HG02981 (cell line): ENCODE measurements around the gene COL16A1.
A peak's percentile ranks its signal among the peaks of the same experiment; 100 is the strongest.

Source experiments
- ATAC-seq: cut with Tn5 transposase; IDR thresholded peaks from one replicate; pipeline ENCODE4 v1.9.1; 2021; ENCODE audit warnings: mild to moderate bottlenecking, moderate library complexity; ENCODE audit not compliant: unreplicated experiment

Gene COL16A1

DNA sequence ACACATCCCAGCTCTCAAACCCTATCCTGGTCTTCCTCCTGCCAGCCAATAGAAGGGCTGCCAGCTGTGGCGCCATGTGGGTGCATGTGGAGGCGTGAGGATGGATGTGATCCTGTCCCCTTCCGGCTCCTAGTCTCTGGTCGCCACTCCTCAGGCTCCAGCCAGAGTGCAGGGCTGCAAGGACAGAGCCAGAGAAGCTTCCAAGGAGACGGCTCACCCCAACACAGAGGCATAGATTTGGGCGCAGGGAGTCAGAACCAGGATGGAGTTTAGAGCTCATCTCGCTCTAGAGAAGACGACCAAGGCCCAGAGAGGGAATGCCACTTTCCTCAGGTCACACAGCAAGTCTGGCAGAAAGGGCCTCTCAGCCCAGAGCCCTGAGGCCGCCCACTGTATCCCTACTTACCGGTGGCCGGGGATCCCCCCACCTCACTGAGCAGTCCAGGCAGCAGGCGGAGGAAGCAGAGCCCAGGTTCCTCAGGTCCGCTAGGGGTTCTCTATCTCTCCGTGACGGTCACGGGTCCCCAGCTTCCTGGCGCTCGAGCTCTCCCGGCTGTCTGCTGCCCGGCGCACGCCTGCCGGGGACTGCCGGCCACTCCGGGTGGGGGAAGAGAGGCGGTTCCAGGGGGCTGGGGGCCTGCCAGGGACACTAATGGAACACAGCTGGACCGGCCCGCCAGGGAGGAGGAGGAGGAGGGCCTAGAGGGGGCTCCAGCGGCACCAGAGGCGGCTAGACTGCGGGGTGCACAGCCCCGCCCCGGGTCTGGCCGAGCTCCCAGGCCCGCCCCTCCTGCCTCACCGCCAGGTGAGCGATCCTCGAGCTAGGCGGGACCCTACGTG is at the start of gene COL16A1:
Gene COL16A1 (minus strand): TSS at position 587 of the 840 bp plus-strand sequence. CDS start 1,824 bp downstream, outside the sequence.
- no peak for ATAC-seq

DNA sequence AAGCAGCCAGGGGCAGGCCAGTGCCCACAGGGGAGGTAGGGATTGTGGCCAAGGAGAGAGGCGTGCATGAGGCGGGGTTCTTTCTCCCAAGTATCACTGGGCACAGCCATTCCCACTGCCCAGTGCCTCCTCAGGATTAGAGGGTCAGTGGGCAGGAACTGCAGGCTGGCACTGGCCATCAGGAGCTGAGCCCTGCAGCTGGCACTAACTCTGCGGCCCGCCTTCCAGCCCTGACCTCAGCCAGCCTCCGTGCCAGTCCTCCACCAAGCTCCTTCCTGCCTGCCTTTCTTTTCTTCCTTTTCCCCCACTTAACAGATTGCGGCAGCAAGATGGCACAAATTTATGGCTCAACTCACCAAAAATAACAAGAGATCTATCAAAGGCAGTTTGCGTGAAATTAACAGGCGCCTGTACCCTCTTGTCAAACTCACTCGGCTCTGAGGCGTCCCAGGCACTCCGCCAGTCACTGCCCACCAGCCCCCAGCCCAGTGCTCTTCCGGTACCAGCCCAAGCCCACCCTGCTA is 49.2 kb upstream of the COL16A1 start:
- ATAC-seq = no peak

DNA sequence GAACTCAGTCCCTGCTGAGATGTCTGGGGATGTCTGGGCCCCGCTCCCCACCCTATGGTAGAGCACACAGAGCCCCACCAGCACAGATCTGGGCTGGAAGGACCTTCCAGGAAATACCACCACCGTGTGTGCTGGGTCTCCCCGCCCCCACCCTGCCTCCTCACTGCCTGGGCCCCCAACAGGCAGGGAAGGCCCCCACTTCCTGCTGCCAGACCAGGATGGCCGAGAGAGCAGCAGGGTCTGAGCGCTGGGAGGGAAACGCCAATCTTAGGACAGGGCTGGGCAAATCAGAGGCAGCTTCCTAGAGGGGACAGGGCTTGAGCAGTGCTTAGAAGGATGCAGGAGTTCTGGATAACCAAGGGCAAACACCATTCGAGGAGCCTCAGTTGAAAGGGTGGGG is 48.4 kb upstream of the COL16A1 start:
- ATAC-seq = no peak

DNA sequence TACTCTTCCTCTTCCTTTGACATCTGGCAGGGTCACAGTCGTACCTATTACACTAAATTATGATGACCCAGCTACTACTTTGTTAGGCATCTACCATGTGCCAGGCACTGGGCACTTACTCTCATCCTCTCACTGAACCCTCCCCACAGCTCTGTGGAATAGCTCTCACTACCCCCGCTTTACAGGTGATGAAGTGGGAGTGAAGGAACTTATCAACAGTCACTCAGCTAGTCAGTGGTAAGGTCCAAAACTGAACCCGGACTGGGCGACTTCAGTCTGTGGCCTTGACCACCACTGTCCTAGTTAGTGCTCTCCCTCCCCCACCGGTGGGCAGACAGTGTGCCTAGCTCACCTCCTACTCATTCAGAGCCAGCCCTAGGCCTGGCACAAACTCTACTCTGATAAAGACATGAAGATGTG is 48.0 kb upstream of the COL16A1 start:
- no peak for ATAC-seq

DNA sequence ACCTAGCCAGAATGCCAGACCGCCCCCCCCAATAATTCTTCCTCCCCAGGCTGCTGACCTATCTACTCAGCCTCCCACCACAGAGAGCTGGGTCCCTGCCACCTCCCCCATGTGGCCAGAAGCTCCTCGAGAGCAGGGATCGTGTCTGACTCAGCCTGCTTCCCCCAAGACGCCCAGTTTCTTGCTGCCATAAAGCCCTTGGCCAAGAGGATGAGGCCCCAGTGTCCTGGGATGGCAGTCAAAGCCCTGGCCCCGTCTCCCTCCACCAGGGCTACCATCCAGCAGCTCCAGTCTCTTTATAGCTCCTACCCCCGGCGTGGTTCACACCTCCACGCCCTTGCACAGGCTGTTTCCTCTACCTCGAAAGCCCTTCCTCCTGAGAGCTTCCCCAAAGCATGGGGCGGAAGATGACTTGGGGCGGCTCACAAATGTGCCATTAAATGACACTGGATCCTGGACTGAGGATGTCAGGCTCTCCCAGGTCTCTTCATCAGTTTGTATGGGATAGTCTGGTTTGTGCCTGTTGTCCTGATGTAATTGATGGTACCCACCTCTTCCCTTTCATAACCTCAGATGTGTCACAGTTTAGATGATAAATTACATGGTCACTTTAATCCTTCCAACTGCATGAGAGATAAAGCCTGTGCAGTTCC is 47.2 kb upstream of the COL16A1 start:
- no peak for ATAC-seq

DNA sequence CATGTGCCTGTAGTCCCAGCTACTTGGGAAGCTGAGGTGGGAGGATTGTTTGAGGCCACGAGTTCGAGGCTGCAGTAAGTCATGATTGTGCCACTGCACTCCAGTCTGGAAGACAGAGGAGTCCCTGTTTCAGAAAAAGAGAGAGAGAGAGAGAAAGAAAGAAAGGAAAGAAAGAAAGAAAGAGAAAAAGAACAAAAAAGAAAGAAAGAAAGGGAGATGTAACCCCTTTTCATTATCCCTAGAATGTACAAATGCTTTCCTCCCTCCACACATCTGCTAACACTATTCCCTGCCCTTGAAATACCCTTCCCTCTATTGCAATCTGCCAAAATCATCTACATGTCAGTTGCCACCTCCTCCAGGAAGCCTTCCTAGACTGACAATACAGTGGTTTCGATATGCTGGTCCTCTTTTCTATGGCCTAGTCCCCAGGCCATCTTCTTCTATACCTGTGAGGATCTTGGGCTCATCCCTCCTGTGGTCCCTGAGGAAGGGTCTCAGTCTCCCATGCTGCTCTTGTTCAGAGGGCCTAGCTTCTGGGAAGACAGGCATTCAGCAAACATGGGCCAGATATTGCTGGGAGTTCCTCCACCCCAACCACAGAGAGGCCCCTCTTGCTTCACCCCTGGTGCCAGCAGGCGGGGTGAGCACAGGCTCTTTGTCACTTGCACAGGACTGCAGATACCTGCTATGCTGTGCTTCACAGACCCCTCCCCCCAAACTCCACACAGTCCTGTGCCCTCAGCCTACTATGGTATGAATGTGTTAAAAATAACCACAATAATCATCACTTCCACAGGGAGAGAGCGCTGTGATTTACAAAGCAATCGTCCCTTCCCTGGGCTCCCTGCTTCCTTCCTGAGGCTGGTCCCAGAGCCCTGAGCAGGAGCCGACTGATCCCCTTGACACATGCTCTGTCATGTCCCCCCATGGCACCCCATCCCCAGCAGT is 46.2 kb upstream of the COL16A1 start:
- no peak for ATAC-seq

DNA sequence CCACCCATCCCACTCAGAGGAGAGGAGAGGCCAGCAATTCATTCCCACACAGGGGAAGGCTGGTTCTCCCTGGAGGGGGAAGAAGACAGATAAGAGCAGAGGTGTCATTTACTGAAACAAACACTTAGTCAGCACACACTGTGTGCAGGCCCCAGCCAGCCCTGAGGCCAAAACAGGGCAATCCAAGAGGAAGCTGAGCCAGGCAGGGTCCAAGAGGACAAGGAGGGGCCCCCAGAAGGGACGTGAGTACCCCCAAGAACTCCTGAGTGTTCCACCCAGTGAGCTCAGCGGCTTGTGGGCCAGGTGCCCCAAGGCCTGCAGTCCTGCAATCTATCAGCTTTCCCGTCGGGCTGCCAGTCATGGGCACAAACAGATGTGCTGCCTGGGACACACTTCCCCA is 44.5 kb upstream of the COL16A1 start:
- ATAC-seq = no peak

DNA sequence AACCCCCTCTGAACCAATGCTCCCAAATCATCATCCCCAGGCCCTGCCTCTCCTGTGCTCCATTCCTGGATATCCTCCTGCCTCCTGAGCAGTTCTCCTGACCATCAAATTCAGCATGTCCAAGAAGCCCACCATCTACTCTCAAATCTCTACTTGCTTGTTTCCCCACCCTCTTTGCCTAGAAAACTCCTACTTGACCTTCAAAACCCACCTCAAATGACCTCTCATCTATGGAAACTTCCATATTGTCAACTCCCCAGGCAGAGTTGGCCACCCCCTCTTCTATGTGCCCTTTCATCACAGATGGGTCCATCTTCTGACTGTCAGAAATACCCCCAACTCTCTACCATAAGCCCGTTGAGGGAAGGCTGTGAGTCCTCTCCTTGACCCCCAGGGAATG is 43.5 kb upstream of the COL16A1 start:
- ATAC-seq = no peak

DNA sequence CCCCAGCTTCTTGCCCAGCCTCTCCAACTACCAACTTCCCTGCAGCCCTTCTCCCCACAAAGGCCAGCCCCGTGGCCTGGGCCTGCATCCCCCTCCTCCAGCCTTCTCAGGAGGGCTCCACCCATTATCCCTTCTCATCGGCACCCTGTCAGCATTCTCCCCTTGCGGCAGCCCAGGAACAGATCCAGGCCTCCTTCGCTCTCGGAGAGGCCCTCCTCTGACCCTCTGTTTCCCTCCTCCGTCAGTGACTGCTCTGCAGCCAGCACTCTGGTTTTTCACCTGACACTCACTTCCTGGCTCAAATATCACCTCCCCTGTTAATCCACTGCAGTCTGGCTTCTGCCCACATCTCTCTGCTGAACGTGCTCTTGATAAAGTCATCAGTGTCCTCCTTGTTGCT is 42.9 kb upstream of the COL16A1 start:
- no peak for ATAC-seq

DNA sequence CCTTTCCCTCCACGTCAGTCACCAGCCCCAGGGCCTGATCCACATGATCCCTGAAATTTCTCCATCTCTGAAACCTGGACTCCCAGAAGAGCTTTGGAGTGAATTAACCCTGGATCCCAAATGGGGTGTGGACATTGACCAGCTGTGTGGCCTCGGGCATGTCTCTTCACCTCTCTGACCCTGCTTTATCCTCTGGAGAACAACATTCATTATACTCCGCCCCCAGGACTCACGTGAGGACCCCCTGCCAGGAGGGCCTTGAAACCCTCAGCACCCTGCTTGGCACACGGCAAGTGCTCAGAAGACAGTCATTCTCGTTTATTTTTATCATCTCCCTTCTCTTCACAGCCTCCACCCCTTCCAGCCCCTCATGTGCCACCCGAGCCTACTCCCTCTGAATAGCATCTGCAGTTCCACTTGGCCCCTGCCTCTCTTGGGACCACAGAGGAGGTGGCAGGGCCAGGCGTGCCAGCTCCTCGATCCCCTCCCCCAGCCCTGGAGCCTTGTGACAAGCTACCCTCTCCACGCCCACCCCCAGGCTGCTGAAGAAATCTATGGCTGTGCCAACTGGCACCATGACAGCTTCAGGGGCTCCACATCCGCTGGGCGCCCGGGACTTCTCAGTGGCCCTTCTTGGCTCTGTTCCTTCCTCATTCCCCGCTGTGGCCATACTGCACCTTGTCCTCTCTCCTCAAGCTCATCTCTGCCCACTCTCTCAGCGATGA is 42.3 kb upstream of the COL16A1 start:
- ATAC-seq = no peak

DNA sequence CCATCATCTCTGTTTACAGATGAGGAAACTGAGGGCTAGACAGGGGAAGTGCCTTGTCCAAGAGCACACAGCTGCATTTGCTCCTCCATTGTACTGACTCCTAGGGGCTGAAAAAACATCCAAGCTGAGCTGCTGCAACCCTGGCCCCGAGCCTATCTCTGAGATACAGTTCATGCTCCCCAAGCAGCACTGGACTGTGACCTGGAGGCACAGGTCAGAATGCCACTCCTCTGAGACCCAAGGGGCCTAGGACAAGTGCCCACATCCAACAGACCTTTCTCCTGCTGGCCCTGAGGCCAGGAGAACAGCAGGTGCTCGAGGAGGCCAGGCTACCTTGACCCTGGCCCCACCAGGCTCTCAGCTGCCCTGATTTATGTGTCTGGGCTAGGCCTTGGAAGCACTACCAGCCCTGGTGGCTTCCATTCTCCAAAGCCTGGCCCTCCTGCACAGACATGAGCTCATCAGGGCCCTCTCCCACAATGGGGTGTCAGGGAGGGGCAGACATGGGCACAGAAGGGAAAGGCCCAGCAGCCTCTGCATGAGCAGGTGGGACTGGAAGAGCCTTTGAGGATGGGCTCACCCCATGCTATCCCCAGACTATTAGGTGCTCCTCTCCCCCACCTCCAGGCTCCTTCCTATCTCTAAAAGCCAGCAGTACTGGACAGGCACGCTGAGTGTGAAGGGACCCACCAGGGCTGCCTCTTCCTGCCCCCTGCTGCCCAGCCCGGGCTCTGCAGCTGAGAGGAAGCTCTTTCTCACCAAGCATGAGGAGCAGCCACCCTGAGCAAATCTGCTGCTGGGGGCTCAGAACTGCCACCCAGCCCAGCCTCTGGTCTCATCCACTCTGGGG is 41.5 kb upstream of the COL16A1 start:
- peak; percentile 59 for ATAC-seq

DNA sequence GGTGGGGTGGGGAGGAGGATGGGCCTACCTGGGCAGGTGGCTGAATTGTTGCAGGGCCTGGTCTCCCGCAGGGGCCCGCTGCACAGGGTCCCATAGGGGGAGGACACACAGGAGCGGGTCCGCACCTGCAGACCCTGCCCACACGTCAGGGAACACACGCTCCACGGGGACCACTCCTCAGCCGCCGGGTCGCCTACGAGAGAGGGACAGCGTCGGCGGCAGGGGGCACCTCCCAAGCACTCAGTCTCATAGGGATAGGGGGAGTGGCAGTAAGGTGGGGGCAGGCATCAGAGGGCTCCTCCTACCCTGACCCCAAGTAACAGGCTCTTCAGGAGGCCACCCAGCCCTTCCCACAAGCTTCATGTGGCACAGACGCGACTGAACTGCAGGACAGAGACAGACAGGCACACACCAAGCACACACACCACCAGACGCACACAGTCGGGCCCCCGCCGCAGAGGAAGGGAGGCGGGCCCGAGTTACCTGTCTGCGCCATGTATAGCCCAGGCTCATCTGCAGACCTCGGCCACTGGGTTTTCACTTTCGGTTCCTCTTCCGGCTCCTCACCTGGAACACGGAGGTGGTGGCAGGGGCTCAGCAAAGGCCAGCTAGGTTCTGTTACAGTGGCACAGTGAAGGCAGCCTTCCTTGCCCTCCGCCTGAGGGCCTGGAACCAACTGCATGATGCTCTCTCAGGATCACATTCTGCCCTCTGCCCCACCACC is 40.5 kb upstream of the COL16A1 start:
- ATAC-seq = no peak

DNA sequence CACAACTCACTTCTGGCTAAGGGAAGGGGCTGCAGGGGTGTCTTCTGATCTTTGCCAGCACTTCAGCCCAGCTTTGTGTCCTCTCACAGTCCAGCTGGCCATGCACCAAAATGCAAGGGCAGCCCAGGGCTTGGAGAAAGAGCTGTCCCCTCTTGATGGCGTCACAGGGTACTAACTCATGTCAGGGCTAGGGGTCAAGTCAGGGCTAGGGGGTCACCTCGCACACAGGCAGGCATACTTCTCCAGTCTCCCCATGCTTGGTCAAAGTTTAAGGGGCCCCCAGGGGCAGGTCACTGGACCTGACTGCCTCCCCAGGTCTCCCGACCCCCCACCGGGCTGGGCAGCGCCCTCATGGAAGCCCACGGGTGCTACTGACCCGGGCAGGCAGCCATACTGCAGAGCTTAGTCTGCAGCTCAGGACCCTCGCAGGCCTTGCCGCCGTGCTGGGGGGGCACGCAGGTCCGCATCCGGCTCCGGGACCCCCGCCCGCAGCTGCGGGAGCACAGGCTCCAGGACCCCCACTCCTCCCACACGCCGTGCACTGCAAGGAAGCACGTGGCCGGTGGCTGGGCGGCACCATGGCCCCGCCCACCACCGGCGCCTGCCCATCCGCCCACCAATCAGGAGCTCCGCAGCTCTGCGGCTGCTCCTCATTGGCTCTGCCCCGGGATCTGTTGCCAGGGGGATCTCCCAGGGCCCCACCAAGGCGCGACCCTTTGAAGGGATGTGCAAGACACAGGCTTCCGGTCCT is 38.8 kb upstream of the COL16A1 start:
- ATAC-seq = no peak

DNA sequence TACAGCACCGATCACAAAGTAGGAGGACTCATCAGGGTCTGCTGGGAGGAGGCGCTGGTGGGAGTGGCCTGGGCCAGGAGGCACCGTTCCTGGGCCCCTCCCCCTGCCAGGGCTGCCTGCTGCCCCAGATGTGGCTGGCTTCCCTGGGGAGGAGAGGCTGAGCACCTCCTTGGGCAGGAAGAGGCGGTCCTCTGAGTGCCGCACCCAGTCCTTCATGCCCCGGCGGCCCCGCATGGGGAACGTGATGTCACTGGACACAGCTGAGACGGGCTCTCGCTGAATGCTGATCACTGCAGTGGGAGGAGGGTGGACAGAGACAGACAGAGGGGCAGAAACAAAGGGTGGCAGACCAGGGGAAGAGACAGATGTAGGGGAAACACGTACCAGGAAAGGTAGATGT is 35.5 kb upstream of the COL16A1 start:
- no peak for ATAC-seq

DNA sequence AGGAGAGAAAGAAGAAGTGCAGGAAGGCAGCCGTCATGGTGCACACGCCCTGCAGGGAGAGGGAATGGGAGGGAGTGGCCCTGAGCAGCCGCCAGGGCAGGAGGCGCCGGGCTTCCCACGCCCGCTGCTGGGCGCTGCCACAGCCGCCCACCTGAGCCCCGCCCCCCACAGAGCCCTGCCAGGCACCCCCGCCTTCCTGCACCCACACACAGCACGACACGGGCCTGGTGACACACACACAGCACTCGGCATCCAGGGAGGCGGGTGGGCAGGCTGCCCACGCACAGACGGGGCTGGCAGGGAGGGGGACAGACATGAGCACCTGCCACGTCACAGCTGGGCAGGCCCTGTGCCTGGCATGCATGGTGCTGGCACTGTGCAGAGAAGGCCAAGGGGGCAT is 32.9 kb upstream of the COL16A1 start:
- ATAC-seq = no peak

DNA sequence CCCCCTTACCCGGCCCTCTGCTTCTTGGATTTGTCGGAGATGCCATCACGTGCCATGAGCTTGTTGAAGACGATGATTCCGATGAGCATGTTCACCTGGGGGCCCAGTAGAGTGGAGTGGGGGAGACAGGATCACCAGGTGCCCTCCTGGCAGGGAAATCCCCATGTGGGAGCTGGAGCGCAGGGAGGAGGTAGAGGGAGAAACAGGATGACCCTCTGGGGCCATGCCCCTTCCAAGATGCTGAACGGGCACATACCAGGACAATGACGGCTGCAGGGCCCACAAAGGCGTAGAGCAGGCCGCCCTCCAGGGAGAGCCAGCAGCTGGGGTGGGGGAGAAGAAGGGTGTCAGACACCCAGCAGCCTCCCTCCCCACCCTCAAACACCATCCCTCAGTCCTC is 31.8 kb upstream of the COL16A1 start:
- ATAC-seq = no peak

DNA sequence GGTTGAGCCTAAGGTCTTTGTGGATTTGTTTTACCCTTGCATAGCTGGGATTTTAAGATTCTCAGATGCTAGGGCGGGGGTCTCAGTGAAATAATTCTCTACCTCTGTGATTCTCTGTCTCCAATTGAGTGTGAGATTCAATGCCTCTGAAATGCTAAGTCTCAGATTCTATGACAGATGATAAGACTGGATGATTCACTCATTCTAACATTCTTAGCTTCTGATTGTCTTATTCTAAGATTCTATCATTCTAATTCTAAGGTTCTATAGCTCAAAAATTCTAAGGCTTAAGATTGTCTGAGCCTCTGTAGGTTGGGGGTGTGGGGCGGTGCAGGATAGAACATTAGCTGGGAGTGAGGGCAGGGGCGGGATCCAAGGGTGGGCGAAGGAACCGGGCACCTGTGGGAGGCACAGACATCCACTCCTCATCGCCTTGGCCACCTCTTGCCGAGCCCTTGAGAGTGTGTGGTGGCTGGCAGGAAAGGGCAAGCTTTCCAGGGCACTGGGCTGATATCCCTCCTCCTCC is 30.8 kb upstream of the COL16A1 start:
- no peak for ATAC-seq
